GM12801 (cell line): Measurements from ENCODE around the gene C4A.

ENCODE experiments used
- CTCF ChIP-seq: IDR thresholded peaks from one replicate; pipeline ENCODE4 v1.5.1; 2011; ENCODE audit warnings: control low read depth; ENCODE audit not compliant: insufficient read length; ENCODE audit errors: extremely low read depth

Gene C4A

GRCh38 chr6:31963921-31964320 lies 17.9 kb upstream of the C4A start:
- no peak for TF ChIP-seq CTCF

- TF ChIP-seq CTCF, result no peak
Measured at GRCh38 chr6:31965700-31966099, 16.2 kb upstream of the C4A start.

GRCh38 chr6:31966506-31966905 lies 15.4 kb upstream of the C4A start:
- TF ChIP-seq CTCF, result no peak

GRCh38 chr6:31966997-31967925 lies 14.6 kb upstream of the C4A start:
- TF ChIP-seq CTCF, result no peak

GRCh38 chr6:31967926-31968320 lies 13.9 kb upstream of the C4A start:
- no peak for TF ChIP-seq CTCF

- no peak for TF ChIP-seq CTCF
Measured at GRCh38 chr6:31968326-31968725, 13.5 kb upstream of the C4A start.

- no peak for TF ChIP-seq CTCF
Measured at GRCh38 chr6:31968791-31969711, 12.8 kb upstream of the C4A start.
